Hepatocyte (in vitro differentiated cells): ENCODE data around the gene ZC3H8.

Experiments
- EZH2 ChIP-seq: fragments of 200-600 bp; sonication (generic); IDR thresholded peaks from 2 replicates; pipeline ENCODE4 v1.6.1; 2016; ENCODE audit warnings: antibody characterized with exemption, mild to moderate bottlenecking, borderline replicate concordance
- TF ChIP-seq, protein P1 (sequence below): fragments of 200-600 bp; sonication (generic); IDR thresholded peaks from 2 replicates; pipeline ENCODE4 v1.5.1; 2016; ENCODE audit warnings: antibody characterized with exemption, mild to moderate bottlenecking; ENCODE audit not compliant: poor library complexity

DNA sequence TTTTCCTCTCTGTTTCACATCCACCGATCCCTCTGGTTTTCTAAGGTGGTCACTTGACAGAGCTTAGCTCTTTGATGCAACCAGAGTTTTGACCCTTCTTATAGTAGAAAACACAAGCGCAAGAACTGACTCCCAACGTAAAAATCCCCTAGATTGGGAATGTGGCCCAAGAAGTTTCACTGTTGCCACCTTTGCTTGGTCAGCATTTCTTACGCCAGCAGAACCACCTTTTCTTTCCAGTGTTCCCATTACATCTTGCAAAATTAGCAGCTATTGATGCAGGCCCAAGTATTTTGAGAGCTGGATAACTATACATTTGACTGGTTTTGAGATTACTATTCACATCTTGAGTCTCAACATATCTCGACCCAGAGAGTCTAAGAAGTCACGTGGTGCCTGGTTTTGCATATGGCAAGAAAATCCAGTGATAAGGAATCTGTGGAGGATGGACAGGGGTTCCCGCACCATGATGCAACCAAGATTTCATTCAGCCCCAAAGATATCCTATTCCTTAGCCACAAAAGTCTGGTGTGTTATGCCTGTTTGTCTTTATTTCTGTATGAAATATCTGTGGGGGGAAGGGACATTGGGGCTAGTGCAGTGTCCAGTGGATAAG, 78.8 kb downstream of the ZC3H8 start:
- TF ChIP-seq, protein P1, sequence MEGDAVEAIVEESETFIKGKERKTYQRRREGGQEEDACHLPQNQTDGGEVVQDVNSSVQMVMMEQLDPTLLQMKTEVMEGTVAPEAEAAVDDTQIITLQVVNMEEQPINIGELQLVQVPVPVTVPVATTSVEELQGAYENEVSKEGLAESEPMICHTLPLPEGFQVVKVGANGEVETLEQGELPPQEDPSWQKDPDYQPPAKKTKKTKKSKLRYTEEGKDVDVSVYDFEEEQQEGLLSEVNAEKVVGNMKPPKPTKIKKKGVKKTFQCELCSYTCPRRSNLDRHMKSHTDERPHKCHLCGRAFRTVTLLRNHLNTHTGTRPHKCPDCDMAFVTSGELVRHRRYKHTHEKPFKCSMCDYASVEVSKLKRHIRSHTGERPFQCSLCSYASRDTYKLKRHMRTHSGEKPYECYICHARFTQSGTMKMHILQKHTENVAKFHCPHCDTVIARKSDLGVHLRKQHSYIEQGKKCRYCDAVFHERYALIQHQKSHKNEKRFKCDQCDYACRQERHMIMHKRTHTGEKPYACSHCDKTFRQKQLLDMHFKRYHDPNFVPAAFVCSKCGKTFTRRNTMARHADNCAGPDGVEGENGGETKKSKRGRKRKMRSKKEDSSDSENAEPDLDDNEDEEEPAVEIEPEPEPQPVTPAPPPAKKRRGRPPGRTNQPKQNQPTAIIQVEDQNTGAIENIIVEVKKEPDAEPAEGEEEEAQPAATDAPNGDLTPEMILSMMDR = no peak
- no peak for TF ChIP-seq EZH2
